ENCODE data around the gene TCF7L2.

DNA sequence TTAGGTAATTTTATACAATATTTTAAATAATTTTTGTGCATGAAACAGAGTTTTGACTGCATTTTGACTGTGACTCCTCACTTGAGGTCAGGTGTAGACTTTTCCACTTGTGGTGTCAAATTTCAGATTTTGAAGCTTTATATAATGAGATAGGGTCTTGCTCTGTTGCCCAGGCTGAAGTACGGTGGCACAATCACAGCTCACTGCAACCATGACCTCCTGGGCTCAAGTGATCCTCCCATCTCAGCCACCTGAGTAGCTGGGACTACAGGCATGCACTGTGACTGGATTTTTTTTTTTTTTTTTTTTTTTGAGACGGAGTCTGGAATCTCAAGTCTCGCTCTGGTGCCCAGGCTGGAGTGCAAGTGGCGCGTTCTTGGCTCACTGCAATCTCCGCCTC is 74.9 kb downstream of the TCF7L2 start:
- TF ChIP-seq, protein P1, sequence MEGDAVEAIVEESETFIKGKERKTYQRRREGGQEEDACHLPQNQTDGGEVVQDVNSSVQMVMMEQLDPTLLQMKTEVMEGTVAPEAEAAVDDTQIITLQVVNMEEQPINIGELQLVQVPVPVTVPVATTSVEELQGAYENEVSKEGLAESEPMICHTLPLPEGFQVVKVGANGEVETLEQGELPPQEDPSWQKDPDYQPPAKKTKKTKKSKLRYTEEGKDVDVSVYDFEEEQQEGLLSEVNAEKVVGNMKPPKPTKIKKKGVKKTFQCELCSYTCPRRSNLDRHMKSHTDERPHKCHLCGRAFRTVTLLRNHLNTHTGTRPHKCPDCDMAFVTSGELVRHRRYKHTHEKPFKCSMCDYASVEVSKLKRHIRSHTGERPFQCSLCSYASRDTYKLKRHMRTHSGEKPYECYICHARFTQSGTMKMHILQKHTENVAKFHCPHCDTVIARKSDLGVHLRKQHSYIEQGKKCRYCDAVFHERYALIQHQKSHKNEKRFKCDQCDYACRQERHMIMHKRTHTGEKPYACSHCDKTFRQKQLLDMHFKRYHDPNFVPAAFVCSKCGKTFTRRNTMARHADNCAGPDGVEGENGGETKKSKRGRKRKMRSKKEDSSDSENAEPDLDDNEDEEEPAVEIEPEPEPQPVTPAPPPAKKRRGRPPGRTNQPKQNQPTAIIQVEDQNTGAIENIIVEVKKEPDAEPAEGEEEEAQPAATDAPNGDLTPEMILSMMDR (IDR thresholded peaks at IDR 0.05; ENCODE audit: low read length): no peak
- TF ChIP-seq EZH2 (IDR thresholded peaks at IDR 0.05; ENCODE audit: borderline replicate concordance, low read length): no peak
